Measurements from ENCODE around the gene CD84. TPM values are rescaled to one million over a fixed set of nuclear protein-coding genes. Genes with fewer than 3 reads are reported as not detected.
A peak's percentile ranks its signal among the peaks of the same experiment; 100 is the strongest.
"Not testable (repeated sequence)": the region's sequence is repeated elsewhere in the genome, so short reads cannot be mapped to it uniquely, and the experiment has no call there.

The CD84 gene
- total RNA-seq, 1 donor from 2014 or later: 8.1 TPM

GRCh38 chr1:160520582-160520981 is 58.7 kb downstream of the CD84 start:
- intact Hi-C loops (cut with DNase I): no loop called here
- H3K4me3 ChIP-seq: peak overlapping the region in 1 of 2 donors; percentile 9

GRCh38 chr1:160519642-160520435 is 59.5 kb downstream of the CD84 start:
- H3K4me3 ChIP-seq: no peak overlapping the region
- intact Hi-C loops (cut with DNase I): no loop called here
- DNase-seq (ENCODE audit: extremely low spot score in 2 of 2): no peak
- no peaks in the 10 kb centered on the region for H3K4me1 ChIP-seq
- TF ChIP-seq POLR2AphosphoS5 (IDR thresholded peaks at IDR 0.05; ENCODE audit: insufficient read depth in 1 of 2, low read depth in 1 of 2): no peak
- TF ChIP-seq CTCF (IDR thresholded peaks at IDR 0.05): no peak
- TF ChIP-seq POLR2A (IDR thresholded peaks at IDR 0.05): no peak
- H3K36me3 ChIP-seq: no peaks in the 10 kb centered on the region
- no peaks in the 10 kb centered on the region for H3K9me3 ChIP-seq
- H3K27me3 ChIP-seq: no peaks in the 10 kb centered on the region
- H3K27ac ChIP-seq: no peak overlapping the region

More at GRCh38 chr1:160520582-160520981, 58.7 kb downstream of the CD84 start:
- Histone ChIP-seq H3K4me1 (no peaks in the 10 kb centered on the region), H3K36me3 (no peaks in the 10 kb centered on the region), H3K27me3 (no peaks in the 10 kb centered on the region), H3K9me3 (no peaks in the 10 kb centered on the region), H3K27ac (no peak overlapping the region)
- no peak for DNase-seq (ENCODE audit: extremely low spot score in 2 of 2)
- TF ChIP-seq POLR2AphosphoS5 (IDR thresholded peaks at IDR 0.05; ENCODE audit: insufficient read depth in 1 of 2, low read depth in 1 of 2): no peak

GRCh38 chr1:160517519-160517918 is 61.8 kb downstream of the CD84 start:
- H3K4me1 ChIP-seq; DNase-seq (ENCODE audit: extremely low spot score in 2 of 2); H3K27ac ChIP-seq; H3K9me3 ChIP-seq; intact Hi-C loops (cut with DNase I); H3K4me3 ChIP-seq; H3K27me3 ChIP-seq; H3K36me3 ChIP-seq: not testable (repeated sequence)

- H3K27me3 ChIP-seq; H3K36me3 ChIP-seq; intact Hi-C loops (cut with DNase I); H3K4me1 ChIP-seq; H3K27ac ChIP-seq; H3K9me3 ChIP-seq; DNase-seq (ENCODE audit: extremely low spot score in 2 of 2); H3K4me3 ChIP-seq: not testable (repeated sequence)
These were observed 63.4 kb downstream of the CD84 start for GRCh38 chr1:160515908-160516307.

GRCh38 chr1:160504651-160505050 is 74.6 kb downstream of the CD84 start:
- H3K4me1 ChIP-seq: no peaks in the 10 kb centered on the region
- H3K4me3 ChIP-seq: no peak overlapping the region
- H3K36me3 ChIP-seq: no peaks in the 10 kb centered on the region
- no peaks in the 10 kb centered on the region for H3K27me3 ChIP-seq
- no peak for TF ChIP-seq POLR2A (IDR thresholded peaks at IDR 0.05)
- no peak for TF ChIP-seq POLR2AphosphoS5 (IDR thresholded peaks at IDR 0.05; ENCODE audit: insufficient read depth in 1 of 2, low read depth in 1 of 2)
- TF ChIP-seq CTCF (IDR thresholded peaks at IDR 0.05): no peak
- no peak overlapping the region for H3K27ac ChIP-seq
- H3K9me3 ChIP-seq: peaks cover 5% of the 10 kb centered on the region
- DNase-seq (ENCODE audit: extremely low spot score in 2 of 2): no peak
- intact Hi-C loops (cut with DNase I): no loop called here

- TF ChIP-seq CTCF (IDR thresholded peaks at IDR 0.05) (no peak), POLR2AphosphoS5 (IDR thresholded peaks at IDR 0.05; ENCODE audit: insufficient read depth in 1 of 2, low read depth in 1 of 2) (no peak), POLR2A (IDR thresholded peaks at IDR 0.05) (no peak)
- DNase-seq (ENCODE audit: extremely low spot score in 2 of 2): no peak
- Histone ChIP-seq H3K27me3 (no peaks in the 10 kb centered on the region), H3K9me3 (peaks cover 5% of the 10 kb centered on the region), H3K4me1 (no peaks in the 10 kb centered on the region), H3K36me3 (no peaks in the 10 kb centered on the region), H3K27ac (no peak overlapping the region), H3K4me3 (no peak overlapping the region)
- intact Hi-C loops (cut with DNase I): no loop called here
These were observed 76.2 kb downstream of the CD84 start for GRCh38 chr1:160503087-160503486.
